ENCODE measurements around the gene PLCD1. TPM values are rescaled to one million over a fixed set of nuclear protein-coding genes. Genes with fewer than 3 reads are reported as not detected.

Gene PLCD1
- total and polyA plus RNA-seq, 5 donors from 2014 or later, result 26.2 to 47.5 (median 29.7) TPM

- ATAC-seq (ENCODE audit: low read depth in 2 of 2) (no peak), DNase-seq (no peak)
- Histone ChIP-seq H3K4me1 (ENCODE audit: control insufficient read depth, insufficient read depth, low read length, poor library complexity, severe bottlenecking) (no peaks in the 10 kb centered on the region), H3K36me3 (ENCODE audit: control insufficient read depth, insufficient read depth, low read length) (peaks cover 51% of the 10 kb centered on the region), H3K27me3 (ENCODE audit: control insufficient read depth, insufficient read depth, low read length) (no peaks in the 10 kb centered on the region), H3K4me3 (ENCODE audit: low read depth, low read length) (no peak overlapping the region), H3K27ac (ENCODE audit: insufficient read depth, low read length, poor library complexity, severe bottlenecking) (no peak overlapping the region), H3K9me3 (ENCODE audit: control insufficient read depth in 2 of 2, low read length in 2 of 2) (peaks cover 0 to 10% of the 10 kb centered on the region in 2 experiments)
- Mint-ChIP-seq H3K9me3 (peaks cover 0 to 11% (median 0%) of the 10 kb centered on the region in 7 donors), H3K4me1 (peaks cover 0 to 6% (median 1%) of the 10 kb centered on the region in 4 donors), H3K4me3 (no peak overlapping the region), H3K27ac (no peak overlapping the region), H3K36me3 (peaks cover 60% of the 10 kb centered on the region), H3K27me3 (no peaks in the 10 kb centered on the region)
Observed at GRCh38 chr3:38015485-38015884, 14.0 kb downstream of the PLCD1 start.

GRCh38 chr3:38011111-38011510, 18.3 kb downstream of the PLCD1 start:
- no peak overlapping the region for H3K27ac ChIP-seq (ENCODE audit: insufficient read depth, low read length, poor library complexity, severe bottlenecking)
- no peak overlapping the region for H3K4me3 ChIP-seq (ENCODE audit: low read depth, low read length)
- no peaks in the 10 kb centered on the region for H3K27me3 Mint-ChIP-seq
- H3K9me3 Mint-ChIP-seq, result peaks cover 0 to 2% (median 0%) of the 10 kb centered on the region in 7 donors
- no peaks in the 10 kb centered on the region for H3K27me3 ChIP-seq (ENCODE audit: control insufficient read depth, insufficient read depth, low read length)
- peaks cover 0 to 2% (median 0%) of the 10 kb centered on the region in 4 donors for H3K4me1 Mint-ChIP-seq
- peaks cover 26% of the 10 kb centered on the region for H3K36me3 ChIP-seq (ENCODE audit: control insufficient read depth, insufficient read depth, low read length)
- ATAC-seq (ENCODE audit: low read depth in 2 of 2), result no peak
- DNase-seq, result no peak
- no peaks in the 10 kb centered on the region for H3K4me1 ChIP-seq (ENCODE audit: control insufficient read depth, insufficient read depth, low read length, poor library complexity, severe bottlenecking)
- peaks cover 23% of the 10 kb centered on the region for H3K36me3 Mint-ChIP-seq
- peaks cover 0 to 4% of the 10 kb centered on the region in 2 experiments for H3K9me3 ChIP-seq (ENCODE audit: control insufficient read depth in 2 of 2, low read length in 2 of 2)
- H3K4me3 Mint-ChIP-seq, result peak overlapping the region in 1 of 4 donors; percentile 10
- peak overlapping the region in 1 of 3 donors; percentile 80 for H3K27ac Mint-ChIP-seq

- H3K9me3 Mint-ChIP-seq, result peaks cover 0 to 2% (median 0%) of the 10 kb centered on the region in 7 donors
- H3K27ac Mint-ChIP-seq, result peak overlapping the region in 2 of 3 donors; percentile 52 to 80
- ATAC-seq (ENCODE audit: low read depth in 2 of 2) (no peak), DNase-seq (no peak)
- Histone ChIP-seq H3K36me3 (ENCODE audit: control insufficient read depth, insufficient read depth, low read length) (peaks cover 17% of the 10 kb centered on the region), H3K4me3 (ENCODE audit: low read depth, low read length) (no peak overlapping the region), H3K9me3 (ENCODE audit: control insufficient read depth in 2 of 2, low read length in 2 of 2) (no peaks in the 10 kb centered on the region), H3K27me3 (ENCODE audit: control insufficient read depth, insufficient read depth, low read length) (no peaks in the 10 kb centered on the region), H3K4me1 (ENCODE audit: control insufficient read depth, insufficient read depth, low read length, poor library complexity, severe bottlenecking) (no peaks in the 10 kb centered on the region), H3K27ac (ENCODE audit: insufficient read depth, low read length, poor library complexity, severe bottlenecking) (no peak overlapping the region)
- peaks cover 0 to 3% (median 2%) of the 10 kb centered on the region in 4 donors for H3K4me1 Mint-ChIP-seq
- H3K36me3 Mint-ChIP-seq, result peaks cover 12% of the 10 kb centered on the region
- no peaks in the 10 kb centered on the region for H3K27me3 Mint-ChIP-seq
- H3K4me3 Mint-ChIP-seq, result no peak overlapping the region
Observed at GRCh38 chr3:38009807-38010591, 19.4 kb downstream of the PLCD1 start.

- H3K36me3 ChIP-seq (ENCODE audit: control insufficient read depth, insufficient read depth, low read length), result peaks cover 17% of the 10 kb centered on the region
- H3K27ac ChIP-seq (ENCODE audit: insufficient read depth, low read length, poor library complexity, severe bottlenecking), result no peak overlapping the region
- no peaks in the 10 kb centered on the region for H3K27me3 ChIP-seq (ENCODE audit: control insufficient read depth, insufficient read depth, low read length)
- H3K9me3 Mint-ChIP-seq, result peaks cover 0 to 2% (median 0%) of the 10 kb centered on the region in 7 donors
- H3K4me1 ChIP-seq (ENCODE audit: control insufficient read depth, insufficient read depth, low read length, poor library complexity, severe bottlenecking), result no peaks in the 10 kb centered on the region
- H3K36me3 Mint-ChIP-seq, result peaks cover 8% of the 10 kb centered on the region
- peaks cover 0 to 12% (median 8%) of the 10 kb centered on the region in 4 donors for H3K4me1 Mint-ChIP-seq
- peak overlapping the region in 1 of 3 donors; percentile 82 for H3K27ac Mint-ChIP-seq
- H3K4me3 ChIP-seq (ENCODE audit: low read depth, low read length), result no peak overlapping the region
- no peaks in the 10 kb centered on the region for H3K9me3 ChIP-seq (ENCODE audit: control insufficient read depth in 2 of 2, low read length in 2 of 2)
- H3K4me3 Mint-ChIP-seq, result no peak overlapping the region
- H3K27me3 Mint-ChIP-seq, result no peaks in the 10 kb centered on the region
- DNase-seq (no peak), ATAC-seq (ENCODE audit: low read depth in 2 of 2) (no peak)
Observed at GRCh38 chr3:38008971-38009580, 20.4 kb downstream of the PLCD1 start.

- DNase-seq (no peak), ATAC-seq (ENCODE audit: low read depth in 2 of 2) (no peak)
- Histone ChIP-seq H3K4me3 (ENCODE audit: low read depth, low read length) (no peak overlapping the region), H3K27me3 (ENCODE audit: control insufficient read depth, insufficient read depth, low read length) (no peaks in the 10 kb centered on the region), H3K36me3 (ENCODE audit: control insufficient read depth, insufficient read depth, low read length) (peaks cover 13% of the 10 kb centered on the region), H3K9me3 (ENCODE audit: control insufficient read depth in 2 of 2, low read length in 2 of 2) (no peaks in the 10 kb centered on the region), H3K27ac (ENCODE audit: insufficient read depth, low read length, poor library complexity, severe bottlenecking) (no peak overlapping the region), H3K4me1 (ENCODE audit: control insufficient read depth, insufficient read depth, low read length, poor library complexity, severe bottlenecking) (no peaks in the 10 kb centered on the region)
- Mint-ChIP-seq H3K27me3 (no peaks in the 10 kb centered on the region), H3K27ac (no peak overlapping the region), H3K4me3 (peak overlapping the region in 1 of 4 donors; percentile 49), H3K36me3 (peaks cover 5% of the 10 kb centered on the region), H3K9me3 (peaks cover 0 to 2% (median 0%) of the 10 kb centered on the region in 7 donors), H3K4me1 (peaks cover 0 to 15% (median 10%) of the 10 kb centered on the region in 4 donors)
Observed at GRCh38 chr3:38008191-38008701, 21.2 kb downstream of the PLCD1 start.

- H3K4me3 Mint-ChIP-seq, result peak overlapping the region in 1 of 4 donors; percentile 49
- DNase-seq (no peak), ATAC-seq (ENCODE audit: low read depth in 2 of 2) (no peak)
- no peaks in the 10 kb centered on the region for H3K27me3 Mint-ChIP-seq
- H3K9me3 Mint-ChIP-seq, result peaks cover 0 to 2% (median 0%) of the 10 kb centered on the region in 7 donors
- H3K4me1 Mint-ChIP-seq, result peaks cover 0 to 19% (median 10%) of the 10 kb centered on the region in 4 donors
- Histone ChIP-seq H3K27me3 (ENCODE audit: control insufficient read depth, insufficient read depth, low read length) (no peaks in the 10 kb centered on the region), H3K4me3 (ENCODE audit: low read depth, low read length) (no peak overlapping the region), H3K27ac (ENCODE audit: insufficient read depth, low read length, poor library complexity, severe bottlenecking) (no peak overlapping the region), H3K9me3 (ENCODE audit: control insufficient read depth in 2 of 2, low read length in 2 of 2) (no peaks in the 10 kb centered on the region), H3K4me1 (ENCODE audit: control insufficient read depth, insufficient read depth, low read length, poor library complexity, severe bottlenecking) (no peaks in the 10 kb centered on the region), H3K36me3 (ENCODE audit: control insufficient read depth, insufficient read depth, low read length) (peaks cover 13% of the 10 kb centered on the region)
- H3K36me3 Mint-ChIP-seq, result peaks cover 5% of the 10 kb centered on the region
- H3K27ac Mint-ChIP-seq, result no peak overlapping the region
Observed at GRCh38 chr3:38007754-38008090, 21.7 kb downstream of the PLCD1 start.

- H3K27me3 ChIP-seq (ENCODE audit: control insufficient read depth, insufficient read depth, low read length), result no peaks in the 10 kb centered on the region
- Mint-ChIP-seq H3K9me3 (peaks cover 0 to 2% (median 0%) of the 10 kb centered on the region in 7 donors), H3K4me1 (peaks cover 0 to 23% (median 10%) of the 10 kb centered on the region in 4 donors), H3K27me3 (no peaks in the 10 kb centered on the region), H3K36me3 (peaks cover 5% of the 10 kb centered on the region), H3K4me3 (no peak overlapping the region), H3K27ac (no peak overlapping the region)
- no peak for DNase-seq
- no peaks in the 10 kb centered on the region for H3K4me1 ChIP-seq (ENCODE audit: control insufficient read depth, insufficient read depth, low read length, poor library complexity, severe bottlenecking)
- no peak overlapping the region for H3K4me3 ChIP-seq (ENCODE audit: low read depth, low read length)
- H3K9me3 ChIP-seq (ENCODE audit: control insufficient read depth in 2 of 2, low read length in 2 of 2), result no peaks in the 10 kb centered on the region
- H3K27ac ChIP-seq (ENCODE audit: insufficient read depth, low read length, poor library complexity, severe bottlenecking), result no peak overlapping the region
- ATAC-seq (ENCODE audit: low read depth in 2 of 2), result no peak
- H3K36me3 ChIP-seq (ENCODE audit: control insufficient read depth, insufficient read depth, low read length), result peaks cover 20% of the 10 kb centered on the region
Observed at GRCh38 chr3:38006445-38006995, 22.9 kb downstream of the PLCD1 start.
